ENCODE data around the gene TNFRSF4. TPM values are rescaled to one million over a fixed set of nuclear protein-coding genes. Genes with fewer than 3 reads are reported as not detected.

Gene TNFRSF4
- total and polyA plus RNA-seq, 9 of the 15 experiments (the other 6 are each of a cell fraction or from before 2014, with no cell fraction given) = 0.07 to 0.44 (median 0.19) TPM; not detected in 5

- TF ChIP-seq NCOR1 (IDR thresholded peaks at IDR 0.05) (no peak), SP2 (IDR thresholded peaks at IDR 0.05; ENCODE audit: extremely low read depth, low read depth, low read length, poor library complexity, severe bottlenecking) (no peak), MECOM (CRISPR knock-in tag; IDR thresholded peaks at IDR 0.05) (no peak), FOXO4 (CRISPR knock-in tag; IDR thresholded peaks at IDR 0.05) (no peak), UBTF (IDR thresholded peaks at IDR 0.05; ENCODE audit: borderline replicate concordance in 1 of 2, low read depth in 2 of 2, low read length in 2 of 2) (no peak), TRIM28 (IDR thresholded peaks at IDR 0.05) (no peak)
Measured at GRCh38 chr1:1232796-1233566, 19.0 kb upstream of the TNFRSF4 start (continued).

Data from K562 (cell line).